Neural progenitor cell (in vitro differentiated cells): ENCODE data around the gene MTR. TPM values are rescaled to one million over a fixed set of nuclear protein-coding genes. Genes with fewer than 3 reads are reported as not detected.

Experiments used
- DNase-seq: peaks from one replicate; pipeline ENCODE4 v3.0.0-alpha.2; 2016; ENCODE audit warnings: low spot score
- H2AFZ ChIP-seq: fragments of 200-600 bp; sonication (generic); replicated peaks from 2 replicates; pipeline ENCODE4 v1.6.1; 2016; ENCODE audit warnings: antibody characterized with exemption
- H3F3A ChIP-seq: fragments of 200-600 bp; sonication (generic); 2 replicates; pipeline ENCODE4 v1.6.1; 2016; ENCODE audit warnings: antibody characterized with exemption, low read depth
- H3K27ac ChIP-seq: fragments of 200-600 bp; sonication (generic); 2 replicates; pipeline ENCODE4 v1.5.1; 2016; ENCODE audit warnings: mild to moderate bottlenecking
- H3K27me3 ChIP-seq: fragments of 200-600 bp; sonication (generic); 2 replicates; pipeline ENCODE4 v1.6.1; 2016; ENCODE audit warnings: mild to moderate bottlenecking, moderate library complexity
- H3K36me3 ChIP-seq: fragments of 200-600 bp; sonication (generic); 2 replicates; pipeline ENCODE4 v1.5.1; 2016
- H3K4me1 ChIP-seq: fragments of 200-600 bp; sonication (generic); 2 replicates; pipeline ENCODE4 v1.6.1; 2016; ENCODE audit warnings: mixed run types
- H3K4me2 ChIP-seq: fragments of 200-600 bp; sonication (generic); 2 replicates; pipeline ENCODE4 v1.6.1; 2016
- H3K4me3 ChIP-seq: fragments of 200-600 bp; sonication (generic); 2 replicates; pipeline ENCODE4 v1.5.1; 2016
- H3K79me2 ChIP-seq: fragments of 200-600 bp; sonication (generic); 2 replicates; pipeline ENCODE4 v1.6.1; 2016; ENCODE audit warnings: low read depth
- H3K9ac ChIP-seq: fragments of 200-600 bp; sonication (generic); 2 replicates; pipeline ENCODE4 v1.6.1; 2016
- H3K9me3 ChIP-seq: fragments of 200-600 bp; sonication (generic); 2 replicates; pipeline ENCODE4 v1.5.1; 2016; ENCODE audit warnings: low read depth
- H4K20me1 ChIP-seq: fragments of 200-600 bp; sonication (generic); 2 replicates; pipeline ENCODE4 v1.6.1; 2016; ENCODE audit warnings: low read depth
- H3K27ac Mint-ChIP-seq: 3 replicates; pipeline ENCODE4 v1.8.0; 2021; ENCODE audit warnings: mixed read lengths
- H3K27me3 Mint-ChIP-seq: 2 replicates; pipeline ENCODE4 v1.8.0; 2022; ENCODE audit warnings: low read depth, mild to moderate bottlenecking, inconsistent platforms, moderate library complexity, mixed read lengths; ENCODE audit not compliant: insufficient read depth
- H3K36me3 Mint-ChIP-seq: 3 replicates; pipeline ENCODE4 v1.8.0; 2021; ENCODE audit warnings: mixed read lengths
- H3K4me1 Mint-ChIP-seq: 3 replicates; pipeline ENCODE4 v1.8.0; 2021; ENCODE audit warnings: mixed read lengths
- H3K4me3 Mint-ChIP-seq: 3 replicates; pipeline ENCODE4 v1.8.0; 2021; ENCODE audit warnings: mild to moderate bottlenecking, moderate library complexity, mixed read lengths
- H3K9me3 Mint-ChIP-seq: 3 replicates; pipeline ENCODE4 v1.8.0; 2020; ENCODE audit warnings: mixed read lengths
- CTCF ChIP-seq: fragments of 200-600 bp; sonication (generic); IDR thresholded peaks from 2 replicates; pipeline ENCODE4 v1.5.1; 2017; ENCODE audit warnings: antibody characterized with exemption, mild to moderate bottlenecking
- EZH2 ChIP-seq: fragments of 200-600 bp; sonication (generic); IDR thresholded peaks from 2 replicates; pipeline ENCODE4 v1.6.1; 2017; ENCODE audit warnings: antibody characterized with exemption, mild to moderate bottlenecking, moderate library complexity
- EZH2phosphoT487 ChIP-seq: fragments of 200-600 bp; sonication (generic); IDR thresholded peaks from 2 replicates; pipeline ENCODE4 v1.6.1; 2017; ENCODE audit warnings: antibody characterized with exemption
- total RNA-seq: library from RNA; depleted of rRNA; stranded (reverse); fragments of >200 nt; gene quantifications from 2 replicates; pipeline ENCODE4 v1.2.3, GENCODE V29; 2015; ENCODE audit warnings: low replicate concordance

The MTR gene
- total RNA-seq, 1 donor from 2014 or later = 27.3 TPM

GRCh38 chr1:236914375-236914774, 119.3 kb downstream of the MTR start:
- Histone ChIP-seq H3K36me3 (peaks cover 8% of the 10 kb centered on the region), H3K4me3 (no peak overlapping the region), H4K20me1 (no peaks in the 10 kb centered on the region), H3K4me2 (no peak overlapping the region), H3K9me3 (peaks cover 7% of the 10 kb centered on the region), H3K27ac (no peak overlapping the region), H3K79me2 (no peaks in the 10 kb centered on the region), H2AFZ (no peak overlapping the region), H3K27me3 (no peaks in the 10 kb centered on the region), H3F3A (no peaks in the 10 kb centered on the region), H3K9ac (no peak overlapping the region), H3K4me1 (no peaks in the 10 kb centered on the region)
- Mint-ChIP-seq H3K27me3 (peaks cover 2% of the 10 kb centered on the region), H3K9me3 (peaks cover 20% of the 10 kb centered on the region), H3K36me3 (peaks cover 6% of the 10 kb centered on the region), H3K4me3 (no peak overlapping the region), H3K4me1 (no peaks in the 10 kb centered on the region), H3K27ac (no peak overlapping the region)
- no peak for DNase-seq
- TF ChIP-seq EZH2 (no peak), CTCF (no peak), EZH2phosphoT487 (no peak)

GRCh38 chr1:236916131-236916800, 121.2 kb downstream of the MTR start:
- Mint-ChIP-seq H3K4me3 (no peak overlapping the region), H3K27me3 (peaks cover 2% of the 10 kb centered on the region), H3K4me1 (no peaks in the 10 kb centered on the region), H3K36me3 (peaks cover 6% of the 10 kb centered on the region), H3K27ac (no peak overlapping the region), H3K9me3 (peaks cover 21% of the 10 kb centered on the region)
- Histone ChIP-seq H4K20me1 (no peaks in the 10 kb centered on the region), H3K4me1 (no peaks in the 10 kb centered on the region), H3K27me3 (no peaks in the 10 kb centered on the region), H3K9me3 (peaks cover 7% of the 10 kb centered on the region), H2AFZ (no peak overlapping the region), H3K36me3 (peaks cover 8% of the 10 kb centered on the region), H3K9ac (no peak overlapping the region), H3K4me2 (no peak overlapping the region), H3K27ac (no peak overlapping the region), H3K79me2 (no peaks in the 10 kb centered on the region), H3F3A (no peaks in the 10 kb centered on the region), H3K4me3 (no peak overlapping the region)
- TF ChIP-seq CTCF (no peak), EZH2 (no peak), EZH2phosphoT487 (no peak)
- DNase-seq = no peak

- Histone ChIP-seq H4K20me1 (no peaks in the 10 kb centered on the region), H3K4me2 (no peak overlapping the region), H2AFZ (no peak overlapping the region), H3K4me3 (no peak overlapping the region), H3F3A (no peaks in the 10 kb centered on the region), H3K36me3 (peaks cover 8% of the 10 kb centered on the region), H3K9ac (no peak overlapping the region), H3K27me3 (no peaks in the 10 kb centered on the region), H3K9me3 (peaks cover 7% of the 10 kb centered on the region), H3K27ac (no peak overlapping the region), H3K79me2 (no peaks in the 10 kb centered on the region), H3K4me1 (no peaks in the 10 kb centered on the region)
- Mint-ChIP-seq H3K27me3 (peaks cover 2% of the 10 kb centered on the region), H3K4me3 (no peak overlapping the region), H3K27ac (no peak overlapping the region), H3K9me3 (peaks cover 21% of the 10 kb centered on the region), H3K36me3 (peaks cover 6% of the 10 kb centered on the region), H3K4me1 (no peaks in the 10 kb centered on the region)
- no peak for DNase-seq
- no peak for TF ChIP-seq CTCF
- no peak for TF ChIP-seq EZH2phosphoT487
- TF ChIP-seq EZH2 = no peak
Observed at GRCh38 chr1:236917448-236917847, 122.4 kb downstream of the MTR start.
